Mammary epithelial cell (primary cell): ENCODE data around the gene DPAGT1.

Experiments used
- CTCF ChIP-seq, 2 donors: IDR thresholded peaks in 1 of 2; conservative IDR thresholded peaks in 1 of 2; 2 replicates each; pipeline ENCODE4 v1.5.1; 2011 to 2012; ENCODE audit warnings: inconsistent platforms in 2 of 2, low read length in 2 of 2, mild to moderate bottlenecking in 2 of 2, control low read depth in 1 of 2, low read depth in 1 of 2; ENCODE audit not compliant: insufficient read depth in 1 of 2; ENCODE audit errors: extremely low read depth in 1 of 2
- EZH2 ChIP-seq: IDR thresholded peaks from 2 replicates; pipeline ENCODE4 v1.6.1; 2012; ENCODE audit warnings: low read length, inconsistent platforms, borderline replicate concordance

- no peak for TF ChIP-seq CTCF (conservative IDR thresholded peaks at IDR 0.05 in 1 of 2, IDR thresholded peaks at IDR 0.05 in 1 of 2; ENCODE audit: extremely low read depth in 1 of 2, insufficient read depth in 1 of 2, low read depth in 1 of 2, low read length in 2 of 2)
- no peak for TF ChIP-seq EZH2
Measured at GRCh38 chr11:119085437-119085847, 16.2 kb downstream of the DPAGT1 start.
